Midbrain (tissue), 1 donor: Measurements from ENCODE around the gene FCRL2.
"Not testable (repeated sequence)": the region's sequence is repeated elsewhere in the genome, so short reads cannot be mapped to it uniquely, and the experiment has no call there.

Experiments
- DNase-seq: peaks from one replicate; lab custom pipeline; 2025; lab: John Stamatoyannopoulos, UW

The FCRL2 gene

GRCh38 chr1:157753611-157754010 is 23.3 kb downstream of the FCRL2 start:
- DNase-seq: no peak

DNA sequence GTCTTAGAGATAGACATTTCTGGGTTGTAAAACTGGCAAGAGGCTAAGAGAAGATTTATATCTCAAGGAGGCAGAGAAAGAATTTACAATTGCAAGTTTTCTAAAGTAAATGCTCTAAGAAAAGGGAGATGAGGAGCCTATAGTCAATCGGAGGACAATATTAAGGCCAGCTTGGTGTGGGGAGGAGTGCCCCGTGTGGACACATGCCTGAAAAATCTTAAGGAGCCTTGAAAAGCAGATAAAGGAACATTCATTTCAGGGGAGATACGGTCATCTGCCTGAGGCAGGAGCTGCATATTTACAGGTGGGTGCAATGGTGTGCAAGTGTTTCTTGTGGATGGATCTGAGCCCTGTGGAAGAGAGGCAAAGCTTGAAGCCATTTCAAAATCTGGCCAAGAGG is 25.6 kb downstream of the FCRL2 start:
- DNase-seq: no peak

GRCh38 chr1:157748262-157748817 is 28.6 kb downstream of the FCRL2 start:
- DNase-seq: no peak

- DNase-seq: no peak
These were observed 37.6 kb downstream of the FCRL2 start for GRCh38 chr1:157739229-157739901.

DNA sequence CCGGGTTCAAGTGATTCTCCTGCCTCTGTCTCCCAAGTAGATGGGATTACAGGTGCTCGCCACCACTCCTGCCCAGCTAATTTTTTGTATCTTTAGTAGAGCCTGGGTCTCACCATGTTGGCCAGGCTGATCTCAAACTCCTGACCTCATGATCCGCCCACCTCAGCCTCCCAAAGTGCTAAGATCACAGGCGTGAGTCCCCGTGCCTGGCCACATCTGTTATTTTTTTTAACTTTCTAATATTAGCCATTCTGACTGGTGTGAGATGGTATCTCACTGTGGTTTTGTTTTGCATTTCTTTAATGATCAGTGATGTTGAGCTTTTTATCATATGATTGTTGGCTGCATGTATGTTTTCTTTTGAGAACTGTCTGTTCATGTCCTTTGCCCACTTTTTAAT is 40.9 kb downstream of the FCRL2 start:
- DNase-seq: not testable (repeated sequence)

- DNase-seq: no peak
These were observed 42.6 kb downstream of the FCRL2 start for GRCh38 chr1:157734321-157734720.

- no peak for DNase-seq
These were observed 44.2 kb downstream of the FCRL2 start for GRCh38 chr1:157732755-157733154.

- no peak for DNase-seq
These were observed 51.7 kb downstream of the FCRL2 start for GRCh38 chr1:157725221-157725577.

DNA sequence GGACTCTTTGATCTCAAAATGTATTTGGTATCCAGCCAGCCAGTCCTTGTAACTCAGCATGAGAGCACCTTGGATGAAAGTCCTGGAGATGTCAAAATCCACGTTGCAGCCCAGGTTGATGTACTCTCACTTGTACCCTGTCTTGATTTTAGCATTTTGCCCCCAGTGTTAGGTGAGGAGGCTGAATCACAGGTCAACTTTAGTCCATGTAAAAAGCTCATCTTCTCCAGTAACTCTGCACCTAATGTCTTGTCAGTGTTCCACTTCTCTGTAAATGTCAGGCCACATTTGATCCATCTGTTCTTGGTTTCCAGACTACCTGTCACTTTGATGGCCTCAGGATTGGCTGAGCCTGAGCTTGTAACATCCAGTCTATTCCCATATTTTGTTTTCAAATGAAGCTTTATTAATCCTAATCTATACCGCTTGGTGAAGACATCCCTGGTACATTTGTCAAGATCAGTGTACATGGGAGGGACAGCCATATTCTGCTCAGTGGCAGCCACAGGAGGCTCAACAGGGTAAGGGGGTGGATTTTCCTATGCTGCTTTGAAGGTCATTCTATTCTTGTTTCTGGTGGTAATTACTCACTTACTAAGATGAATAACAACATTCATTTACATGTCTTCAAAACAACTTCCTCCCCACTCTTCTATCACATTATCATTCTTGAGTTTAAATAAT is 52.3 kb downstream of the FCRL2 start:
- DNase-seq: no peak

DNA sequence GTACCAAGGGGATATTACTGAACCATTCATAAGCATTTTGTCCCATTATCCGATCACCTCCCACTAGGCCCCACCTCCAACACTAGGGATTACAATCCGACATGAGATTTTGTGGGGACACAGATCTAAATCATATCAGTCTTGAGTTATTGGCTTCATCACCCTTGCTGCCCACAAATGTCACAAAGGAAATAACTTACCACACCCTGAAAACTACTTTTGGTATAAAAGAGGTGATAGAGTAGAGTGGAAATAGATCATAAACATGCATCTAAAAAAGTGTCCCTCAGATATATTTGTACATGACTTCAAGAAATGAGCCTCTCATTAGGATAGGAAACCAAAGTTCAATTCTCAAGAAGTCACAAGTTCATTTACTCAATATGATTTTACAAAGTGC is 53.8 kb downstream of the FCRL2 start:
- no peak for DNase-seq

GRCh38 chr1:157721985-157722384 is 54.9 kb downstream of the FCRL2 start:
- no peak for DNase-seq

DNA sequence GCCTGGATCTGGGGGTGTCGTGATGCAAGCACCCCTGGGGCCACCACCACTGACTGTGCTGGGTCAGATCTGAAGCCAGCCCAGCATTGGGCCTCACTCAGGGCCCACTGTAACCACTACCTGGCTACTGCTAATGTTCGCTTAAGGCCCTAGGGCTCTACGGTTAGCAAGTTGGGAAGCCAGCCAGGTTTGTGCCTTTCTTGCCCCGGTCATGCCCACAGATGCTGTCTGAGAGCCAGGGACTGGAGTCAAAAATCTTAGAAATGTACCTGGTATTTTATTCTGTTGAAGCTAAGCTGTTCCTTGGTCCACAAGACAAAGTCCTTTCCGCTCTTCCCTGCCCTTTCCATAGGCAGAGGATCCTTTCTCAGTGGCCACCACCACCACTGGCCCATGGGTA is 61.2 kb downstream of the FCRL2 start:
- DNase-seq: no peak

GRCh38 chr1:157711802-157712201 is 65.1 kb downstream of the FCRL2 start:
- no peak for DNase-seq

GRCh38 chr1:157704878-157705277 is 72.1 kb downstream of the FCRL2 start:
- DNase-seq: no peak

DNA sequence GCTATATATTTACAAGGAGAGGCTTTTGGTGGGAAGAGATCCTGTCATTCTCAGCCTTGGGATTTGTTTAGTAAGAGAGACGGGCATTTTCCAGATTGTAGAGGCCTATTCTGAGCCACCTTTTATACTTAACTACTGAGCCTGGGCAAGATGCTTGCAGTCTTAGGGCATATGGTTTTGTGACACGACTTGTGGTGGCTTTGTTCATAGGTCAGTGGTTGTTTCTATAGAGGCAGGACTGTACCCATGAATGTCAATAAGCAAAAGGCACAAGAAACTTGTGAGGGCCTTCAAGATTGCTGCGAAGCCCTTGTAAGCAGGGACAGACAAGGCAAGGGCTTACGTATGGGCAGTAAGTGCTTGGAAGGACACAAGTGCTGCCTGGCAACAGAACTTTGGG is 73.0 kb downstream of the FCRL2 start:
- DNase-seq: no peak

DNA sequence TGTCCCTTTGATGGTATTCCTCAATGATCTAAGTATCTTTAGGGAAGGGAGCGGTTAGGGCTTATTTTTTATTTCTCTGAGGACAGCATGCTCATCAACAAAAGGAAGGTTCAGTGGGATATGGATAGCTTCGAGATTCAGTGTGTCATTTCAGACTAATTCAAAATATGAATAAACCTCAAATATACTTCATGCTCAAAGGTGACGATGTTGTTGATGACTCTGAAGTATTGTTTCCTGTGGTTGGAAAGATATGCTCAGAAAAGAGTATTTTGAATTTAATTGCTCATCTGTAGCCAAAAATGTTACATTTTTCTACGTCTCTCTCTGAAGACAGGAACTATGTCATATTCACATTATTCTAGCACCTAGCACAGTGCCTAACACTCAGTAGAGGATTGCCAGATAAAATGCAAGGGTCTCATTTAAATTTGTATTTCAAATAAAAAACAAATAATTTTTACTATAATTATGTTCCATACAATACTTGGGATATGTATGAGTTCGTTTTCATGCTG is 74.6 kb downstream of the FCRL2 start:
- DNase-seq: no peak

DNA sequence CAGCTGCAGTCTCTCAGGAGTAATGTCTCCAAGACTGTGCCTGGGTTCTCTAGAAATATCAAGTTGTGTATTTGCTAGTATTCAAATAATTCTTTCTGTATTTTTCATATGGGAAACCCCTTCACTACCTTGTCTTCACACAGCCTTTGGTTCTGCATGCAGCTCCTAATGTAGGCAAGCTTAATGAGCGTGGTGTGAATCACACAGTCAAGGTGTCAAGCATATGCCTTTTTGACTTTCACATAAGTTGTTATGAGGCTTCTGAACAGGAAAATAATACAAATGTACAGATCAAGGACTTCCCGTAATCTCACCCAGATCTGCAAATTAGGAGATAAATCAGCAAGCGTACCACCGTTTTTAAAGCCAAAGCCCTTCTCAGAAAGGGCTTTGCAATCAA is 76.2 kb downstream of the FCRL2 start, which contains the start of gene FCRL3:
Gene FCRL3, minus strand, starts transcription at position 38 of the 400 bp plus-strand sequence. CDS start 280 bp downstream, outside the sequence.
- no peak for DNase-seq

- no peak for DNase-seq
These were observed 76.6 kb downstream of the FCRL2 start for GRCh38 chr1:157700305-157700704.

DNA sequence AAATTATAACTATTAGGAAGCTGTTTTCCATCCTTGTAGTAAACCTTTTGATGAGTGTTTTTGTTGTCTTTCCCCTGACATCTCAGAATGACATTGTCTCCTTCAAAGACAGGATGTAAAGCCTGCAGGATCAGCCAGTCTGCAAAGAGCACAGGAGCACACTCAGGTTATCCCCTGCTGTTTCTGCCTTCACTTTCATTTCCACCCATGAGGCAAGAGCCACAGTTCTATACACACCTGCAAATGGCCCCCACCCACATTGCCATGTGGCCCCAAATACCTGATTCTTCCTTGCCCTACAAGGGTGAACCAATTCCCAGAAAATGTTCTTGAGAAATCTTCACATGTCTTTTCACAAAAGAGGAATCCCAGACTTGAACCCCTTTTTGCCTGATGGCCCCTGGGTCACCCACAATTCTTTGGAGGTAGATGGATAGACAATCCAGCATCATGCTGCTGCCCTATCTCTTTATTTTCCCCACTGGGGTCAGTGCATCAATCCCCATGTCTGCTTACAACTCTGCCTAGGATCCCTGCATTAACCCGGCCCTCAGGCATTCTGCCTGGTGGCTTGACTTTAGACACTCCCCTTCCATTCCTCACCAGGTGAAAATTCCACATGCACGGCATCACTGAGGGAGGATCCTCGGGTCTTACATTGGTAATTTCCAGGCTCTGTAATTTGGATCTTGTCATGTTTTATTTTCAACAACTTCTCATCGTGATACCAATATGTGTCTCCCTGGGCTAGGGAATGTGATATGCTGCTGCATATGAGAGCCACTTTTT is 79.0 kb downstream of the FCRL2 start:
- no peak for DNase-seq

GRCh38 chr1:157696966-157697628 is 79.8 kb downstream of the FCRL2 start:
- no peak for DNase-seq
